ENCODE results near the gene AMH. TPM values are rescaled to one million over a fixed set of nuclear protein-coding genes. Genes with fewer than 3 reads are reported as not detected.
A peak's percentile ranks its signal among the peaks of the same experiment; 100 is the strongest.

AMH gene
- total and polyA plus RNA-seq, 2 of the 13 experiments (the other 11 are each of a cell fraction or from before 2014, with no cell fraction given), result 0.03 to 0.18 TPM

DNA sequence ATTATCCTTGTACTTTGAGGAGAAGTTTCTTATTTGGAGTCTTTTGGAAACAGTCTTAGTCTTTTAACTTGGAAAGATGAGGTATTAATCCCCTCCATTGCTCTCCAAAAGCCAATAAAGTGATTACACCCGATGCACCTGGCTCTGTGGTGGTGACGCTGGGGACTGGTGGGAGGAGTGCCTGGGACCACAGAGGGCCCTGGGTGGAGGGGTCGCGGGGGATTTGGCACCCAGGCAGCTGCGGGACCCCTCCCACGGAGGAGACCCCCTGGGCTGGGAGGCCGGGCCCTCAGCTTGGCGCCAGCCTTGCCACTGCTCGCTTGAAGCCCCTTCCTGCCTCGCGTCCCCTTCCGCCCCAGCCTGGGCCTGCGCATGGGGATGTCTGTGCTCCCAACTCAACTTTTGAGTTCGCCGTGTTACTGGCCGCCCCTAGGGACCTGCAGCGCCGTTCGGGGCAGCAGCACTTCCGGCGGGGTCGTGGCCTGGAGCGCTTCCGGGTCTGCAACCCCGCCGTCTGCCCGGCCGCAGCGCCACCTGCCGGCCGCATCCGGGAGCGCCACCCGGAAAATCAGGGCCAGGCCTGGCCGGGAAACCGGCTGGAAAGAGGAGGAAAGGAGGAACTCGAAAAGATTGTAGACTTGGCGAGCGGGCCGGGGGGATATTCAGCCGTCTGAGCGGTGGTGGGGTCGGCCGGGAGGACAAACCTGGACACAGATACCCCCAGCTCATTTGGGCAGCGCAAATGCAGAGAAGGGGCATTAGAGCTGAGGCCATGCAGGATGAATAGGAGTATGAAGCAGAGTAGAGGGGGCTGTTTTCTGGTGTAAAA, 24.4 kb downstream of the AMH start (continued):
- TF ChIP-seq, protein P1, sequence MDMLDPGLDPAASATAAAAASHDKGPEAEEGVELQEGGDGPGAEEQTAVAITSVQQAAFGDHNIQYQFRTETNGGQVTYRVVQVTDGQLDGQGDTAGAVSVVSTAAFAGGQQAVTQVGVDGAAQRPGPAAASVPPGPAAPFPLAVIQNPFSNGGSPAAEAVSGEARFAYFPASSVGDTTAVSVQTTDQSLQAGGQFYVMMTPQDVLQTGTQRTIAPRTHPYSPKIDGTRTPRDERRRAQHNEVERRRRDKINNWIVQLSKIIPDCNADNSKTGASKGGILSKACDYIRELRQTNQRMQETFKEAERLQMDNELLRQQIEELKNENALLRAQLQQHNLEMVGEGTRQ (IDR thresholded peaks at IDR 0.05; ENCODE audit: low read depth, low read length), result no peak
- TF ChIP-seq, protein P1 (CRISPR knock-in tag; IDR thresholded peaks at IDR 0.05; ENCODE audit: borderline replicate concordance), result no peak; the same call in 1 of the 2 replicates
- no peak for TF ChIP-seq IKZF4 (CRISPR knock-in tag; IDR thresholded peaks at IDR 0.05; ENCODE audit: borderline replicate concordance, low read depth, not compliant biosample characterization)
- no peak for TF ChIP-seq ZNF143 (CRISPR knock-in tag; IDR thresholded peaks at IDR 0.05)
- no peak for TF ChIP-seq RFX1 (IDR thresholded peaks at IDR 0.05)
- TF ChIP-seq MBNL3 (CRISPR knock-in tag; conservative IDR thresholded peaks at IDR 0.05), result no peak
- TF ChIP-seq, protein P2, sequence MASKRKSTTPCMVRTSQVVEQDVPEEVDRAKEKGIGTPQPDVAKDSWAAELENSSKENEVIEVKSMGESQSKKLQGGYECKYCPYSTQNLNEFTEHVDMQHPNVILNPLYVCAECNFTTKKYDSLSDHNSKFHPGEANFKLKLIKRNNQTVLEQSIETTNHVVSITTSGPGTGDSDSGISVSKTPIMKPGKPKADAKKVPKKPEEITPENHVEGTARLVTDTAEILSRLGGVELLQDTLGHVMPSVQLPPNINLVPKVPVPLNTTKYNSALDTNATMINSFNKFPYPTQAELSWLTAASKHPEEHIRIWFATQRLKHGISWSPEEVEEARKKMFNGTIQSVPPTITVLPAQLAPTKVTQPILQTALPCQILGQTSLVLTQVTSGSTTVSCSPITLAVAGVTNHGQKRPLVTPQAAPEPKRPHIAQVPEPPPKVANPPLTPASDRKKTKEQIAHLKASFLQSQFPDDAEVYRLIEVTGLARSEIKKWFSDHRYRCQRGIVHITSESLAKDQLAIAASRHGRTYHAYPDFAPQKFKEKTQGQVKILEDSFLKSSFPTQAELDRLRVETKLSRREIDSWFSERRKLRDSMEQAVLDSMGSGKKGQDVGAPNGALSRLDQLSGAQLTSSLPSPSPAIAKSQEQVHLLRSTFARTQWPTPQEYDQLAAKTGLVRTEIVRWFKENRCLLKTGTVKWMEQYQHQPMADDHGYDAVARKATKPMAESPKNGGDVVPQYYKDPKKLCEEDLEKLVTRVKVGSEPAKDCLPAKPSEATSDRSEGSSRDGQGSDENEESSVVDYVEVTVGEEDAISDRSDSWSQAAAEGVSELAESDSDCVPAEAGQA (IDR thresholded peaks at IDR 0.05; ENCODE audit: low read depth), result 0 out of 2 replicates have a peak, but pooled peaks have one; percentile 65
- TF ChIP-seq, protein P2 (CRISPR knock-in tag; IDR thresholded peaks at IDR 0.05; ENCODE audit: borderline replicate concordance), result no peak
- TF ChIP-seq, protein P3, sequence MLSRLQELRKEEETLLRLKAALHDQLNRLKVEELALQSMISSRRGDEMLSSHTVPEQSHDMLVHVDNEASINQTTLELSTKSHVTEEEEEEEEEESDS (CRISPR knock-in tag; IDR thresholded peaks at IDR 0.05; ENCODE audit: borderline replicate concordance), result no peak
- no peak for TF ChIP-seq TP53 (CRISPR knock-in tag; conservative IDR thresholded peaks at IDR 0.05)
- TF ChIP-seq SRY (CRISPR knock-in tag; IDR thresholded peaks at IDR 0.05), result no peak
- no peak; the same call in 1 of the 2 replicates for TF ChIP-seq ZMYM3 (CRISPR knock-in tag; IDR thresholded peaks at IDR 0.05)
- TF ChIP-seq YY1 (IDR thresholded peaks at IDR 0.05; ENCODE audit: insufficient read depth, insufficient replicate concordance, low read depth, low read length), result peak; percentile 78
- TF ChIP-seq, protein P4, sequence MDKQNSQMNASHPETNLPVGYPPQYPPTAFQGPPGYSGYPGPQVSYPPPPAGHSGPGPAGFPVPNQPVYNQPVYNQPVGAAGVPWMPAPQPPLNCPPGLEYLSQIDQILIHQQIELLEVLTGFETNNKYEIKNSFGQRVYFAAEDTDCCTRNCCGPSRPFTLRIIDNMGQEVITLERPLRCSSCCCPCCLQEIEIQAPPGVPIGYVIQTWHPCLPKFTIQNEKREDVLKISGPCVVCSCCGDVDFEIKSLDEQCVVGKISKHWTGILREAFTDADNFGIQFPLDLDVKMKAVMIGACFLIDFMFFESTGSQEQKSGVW (CRISPR knock-in tag; IDR thresholded peaks at IDR 0.05; ENCODE audit: borderline replicate concordance), result 0 out of 2 replicates have a peak, but pooled peaks have one; percentile 79
- TF ChIP-seq ZNF441 (CRISPR knock-in tag; IDR thresholded peaks at IDR 0.05; ENCODE audit: borderline replicate concordance), result no peak
- no peak for TF ChIP-seq NCOR1 (IDR thresholded peaks at IDR 0.05; ENCODE audit: borderline replicate concordance, low read length)
- no peak for TF ChIP-seq ZKSCAN8 (CRISPR knock-in tag; IDR thresholded peaks at IDR 0.05; ENCODE audit: borderline replicate concordance)
- no peak for TF ChIP-seq ZNF7 (CRISPR knock-in tag; IDR thresholded peaks at IDR 0.05)

Measured in HepG2 (cell line).